Stimulated activated CD4-positive, alpha-beta T cell treated with anti-CD3 and anti-CD28 coated beads, Interleukin-4, amount 100 ng/mL, for 1 hour (primary cell): Measurements from ENCODE around the gene ITGB1.

Source experiments
- DNase-seq: peaks from one replicate; pipeline ENCODE4 v3.0.0-alpha.2; 2020

The ITGB1 gene

DNA sequence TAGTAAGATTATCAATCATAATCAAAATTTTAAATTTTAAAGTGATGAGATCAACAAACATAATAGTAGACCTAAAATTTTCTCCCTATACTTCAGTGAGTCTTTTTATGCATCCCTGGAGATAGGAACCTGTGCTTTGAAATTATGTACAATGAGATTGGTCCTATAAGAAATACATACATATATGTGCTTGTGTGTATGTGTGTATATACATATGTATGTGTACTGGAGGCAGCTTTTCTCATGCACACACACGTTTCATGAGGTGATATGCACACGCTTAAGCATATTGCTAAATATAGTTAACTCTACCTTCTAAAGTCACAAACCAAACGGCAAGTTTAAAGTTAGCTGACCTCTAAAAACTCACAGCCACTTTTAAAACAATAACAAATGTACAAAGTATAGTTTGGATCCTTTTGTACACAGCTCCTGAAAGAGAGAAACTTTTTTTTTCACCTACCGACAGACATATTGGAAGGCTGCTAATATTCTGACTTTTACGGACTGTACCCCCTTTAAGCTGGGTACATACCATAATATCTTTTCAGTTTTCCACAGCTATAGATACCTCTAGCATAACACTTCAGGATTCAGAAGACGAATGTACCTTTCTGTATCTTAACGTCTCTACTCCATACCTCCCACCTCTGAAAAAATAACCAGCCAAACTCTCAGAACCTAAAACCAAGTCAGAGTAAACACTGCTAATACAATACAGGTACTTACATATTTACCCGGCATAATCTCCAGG is 3.3 kb downstream of the ITGB1 start:
- no peak for DNase-seq

GRCh38 chr10:32954080-32954479 is 4.0 kb downstream of the ITGB1 start:
- DNase-seq = no peak

DNA sequence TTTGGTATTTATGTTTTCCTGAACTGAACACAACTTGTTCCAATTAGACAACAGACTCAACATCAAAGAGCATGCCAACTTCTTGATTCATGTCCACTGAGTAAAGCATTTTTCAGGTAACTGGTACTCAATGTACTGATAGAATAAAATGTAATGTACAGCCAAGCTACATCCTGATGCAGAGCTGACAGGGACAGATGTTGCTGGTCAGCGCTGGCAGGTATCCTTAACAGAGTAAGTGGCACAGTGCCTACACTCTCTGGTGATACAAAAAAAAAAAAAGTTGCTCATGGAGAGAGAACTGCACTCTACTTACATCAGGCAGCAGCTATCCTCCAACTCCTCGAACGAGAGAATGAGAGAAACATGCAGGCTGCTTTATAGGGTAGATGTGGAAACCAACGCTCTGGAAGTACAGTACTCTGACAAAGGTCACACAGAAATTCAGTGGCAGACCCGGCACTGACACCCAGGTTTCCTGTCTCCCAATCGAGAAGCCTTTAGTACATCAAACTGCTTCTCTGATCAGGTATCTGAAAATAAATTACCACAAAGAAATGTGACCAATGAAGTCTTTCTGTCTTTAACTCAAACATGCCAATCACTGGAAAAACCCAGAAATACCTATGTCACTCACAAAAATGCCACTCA is 4.6 kb downstream of the ITGB1 start:
- DNase-seq = no peak

DNA sequence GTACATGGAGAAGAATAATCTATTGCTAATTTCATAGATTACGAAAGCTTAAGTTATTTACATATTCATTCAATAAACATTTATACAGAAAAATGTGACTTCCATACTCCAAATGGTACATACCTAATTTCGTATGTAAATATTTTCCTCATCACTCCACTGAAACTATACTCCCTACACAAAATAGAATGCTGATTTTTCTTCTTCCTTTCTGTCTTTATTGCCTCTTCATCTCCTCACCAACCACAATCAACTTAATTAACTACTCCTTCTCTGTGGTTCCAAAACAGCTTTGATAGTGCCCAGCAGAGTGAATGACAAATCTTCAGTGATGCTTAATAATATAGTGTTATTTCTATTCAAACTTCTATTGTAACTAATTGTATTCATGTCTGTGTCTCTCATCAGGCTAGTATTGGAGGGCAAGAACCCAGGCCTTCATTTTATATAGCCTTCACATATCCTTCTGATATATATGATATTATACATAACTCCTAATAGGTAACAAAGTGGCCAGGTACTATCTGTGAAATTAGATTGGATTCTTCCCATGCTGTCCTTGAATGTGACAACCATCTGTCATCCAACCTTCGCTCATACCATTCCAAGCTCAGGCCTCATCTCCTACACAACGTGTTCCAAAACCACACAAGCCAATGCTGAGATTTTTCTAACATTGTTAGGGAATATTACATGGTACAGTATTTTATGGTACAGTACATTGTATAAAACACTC is 5.3 kb downstream of the ITGB1 start:
- DNase-seq = no peak

GRCh38 chr10:32952094-32952493 is 5.9 kb downstream of the ITGB1 start:
- DNase-seq = no peak

DNA sequence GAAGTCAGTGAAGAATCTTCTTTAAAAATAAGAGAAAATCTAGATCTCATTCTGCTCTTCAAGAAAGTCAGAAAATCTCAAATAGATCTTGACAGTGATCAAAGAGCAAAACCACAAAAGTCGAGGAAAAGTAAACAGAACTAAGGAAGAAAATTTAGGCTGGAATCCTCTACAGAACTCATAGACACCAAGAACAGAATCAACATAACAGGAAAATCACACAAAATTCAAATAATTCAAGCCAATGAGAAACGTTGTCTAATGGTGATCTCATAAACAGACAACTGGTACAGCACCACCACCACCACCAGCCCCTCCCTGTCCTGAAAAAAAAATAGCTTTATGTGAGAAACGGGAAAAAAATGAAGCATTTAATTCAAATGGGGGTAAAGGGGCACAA is 6.9 kb downstream of the ITGB1 start:
- no peak for DNase-seq

- DNase-seq = no peak
Measured at GRCh38 chr10:32950591-32951108, 7.4 kb downstream of the ITGB1 start.

DNA sequence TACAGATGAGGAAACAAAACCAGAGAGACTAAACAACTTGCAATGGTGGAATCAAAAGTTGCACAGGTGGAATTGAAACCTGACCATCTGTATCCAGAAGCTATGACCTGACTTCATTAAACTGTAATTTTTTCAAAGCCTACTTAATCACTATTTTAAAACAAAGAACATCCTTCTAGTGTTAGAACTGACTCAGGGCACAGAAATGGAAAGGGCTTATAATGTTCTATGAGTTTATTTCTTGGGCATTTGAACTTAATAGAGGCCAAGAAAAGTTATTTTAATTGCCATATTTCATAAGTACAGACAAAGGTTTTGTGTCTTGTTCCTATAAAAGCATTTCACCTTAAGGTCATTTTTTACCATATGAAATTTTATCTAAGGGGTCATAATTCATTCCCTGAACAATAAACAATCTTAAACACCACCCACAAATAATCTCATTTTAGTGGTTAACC is 8.8 kb downstream of the ITGB1 start:
- DNase-seq = no peak

DNA sequence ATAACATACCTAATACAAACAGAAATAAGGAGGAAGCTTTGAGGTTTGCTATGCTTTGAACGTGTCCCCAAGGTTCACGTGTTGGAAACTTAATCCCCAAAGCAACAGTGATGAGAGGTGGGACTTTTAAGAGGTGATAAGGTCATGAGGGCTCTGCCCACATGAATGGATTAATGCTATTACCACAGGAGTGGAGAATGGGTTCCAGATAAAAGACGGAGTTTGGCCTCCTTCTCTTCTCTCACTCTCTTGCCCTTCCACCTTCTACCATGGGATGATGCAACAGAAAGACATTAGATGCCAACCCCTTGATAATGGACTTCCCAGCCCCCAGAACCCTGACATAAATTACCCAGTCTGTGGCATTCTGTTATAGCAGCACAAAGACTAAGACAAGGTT is 9.6 kb downstream of the ITGB1 start:
- DNase-seq = no peak

GRCh38 chr10:32947586-32947985 is 10.4 kb downstream of the ITGB1 start:
- no peak for DNase-seq

GRCh38 chr10:32946108-32946507 is 11.9 kb downstream of the ITGB1 start:
- DNase-seq = no peak

DNA sequence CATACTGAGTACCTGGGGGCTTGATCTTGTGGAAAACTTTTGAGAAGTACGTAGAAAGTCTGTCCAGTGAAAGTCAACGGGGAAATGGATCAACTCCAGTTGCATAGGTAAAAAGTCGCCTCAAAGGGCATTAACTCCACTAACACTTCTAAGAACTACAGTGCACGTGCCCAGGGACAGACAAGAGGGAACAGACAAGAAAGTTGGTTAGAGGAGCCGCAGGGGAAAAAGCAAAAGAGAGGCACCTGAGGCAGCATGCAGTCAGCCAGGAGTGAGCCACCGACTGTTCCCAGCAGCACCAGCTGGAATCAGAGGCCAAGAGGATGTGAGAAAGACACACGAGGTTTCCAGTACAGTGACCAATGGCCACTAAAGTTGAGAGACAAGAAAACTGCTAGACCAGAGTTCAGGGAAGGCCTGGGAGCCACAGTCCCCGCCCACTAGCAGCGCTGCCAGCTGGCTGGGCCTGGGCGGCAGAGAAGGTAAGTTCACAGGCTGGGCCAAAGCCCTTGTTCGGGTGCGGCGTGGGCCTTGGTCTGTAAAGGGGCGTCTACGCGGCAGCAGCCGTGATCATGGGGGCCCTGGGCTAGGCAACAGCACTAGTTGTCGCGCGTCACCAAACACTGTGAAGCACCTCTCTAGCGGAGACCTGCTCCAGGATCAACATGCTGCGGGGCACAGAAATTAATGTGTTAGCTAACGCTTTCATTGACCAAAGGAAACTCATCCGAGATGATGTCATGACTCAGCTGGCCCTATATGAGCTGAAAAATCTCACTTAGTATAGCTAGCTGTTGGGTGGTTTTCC is 14.0 kb downstream of the ITGB1 start:
- no peak for DNase-seq

DNA sequence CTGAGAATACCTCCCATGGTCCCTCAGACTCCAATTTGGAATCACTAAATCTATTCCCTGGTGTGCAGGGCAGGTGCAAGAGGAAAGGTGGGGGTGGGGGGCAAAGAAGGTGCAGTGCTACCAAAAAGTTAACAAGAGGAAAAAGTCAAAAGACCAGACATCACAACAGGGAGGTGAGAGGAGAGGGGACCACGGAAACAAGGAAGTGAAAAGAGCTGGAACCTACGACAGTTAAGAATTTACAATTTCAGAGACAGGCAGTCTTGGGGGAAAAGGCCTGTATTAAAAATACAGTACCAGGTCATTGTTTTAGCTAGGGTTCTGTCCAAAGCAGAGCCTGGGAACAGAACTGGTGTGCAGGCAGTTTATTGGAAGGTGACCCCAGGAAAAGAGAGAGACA is 14.6 kb downstream of the ITGB1 start:
- DNase-seq = no peak

- DNase-seq = no peak
Measured at GRCh38 chr10:32942081-32942480, 15.9 kb downstream of the ITGB1 start.

- DNase-seq = no peak
Measured at GRCh38 chr10:32941357-32941756, 16.7 kb downstream of the ITGB1 start.

- DNase-seq = no peak
Measured at GRCh38 chr10:32940321-32941301, 17.4 kb downstream of the ITGB1 start.

- no peak for DNase-seq
Measured at GRCh38 chr10:32939296-32940111, 18.5 kb downstream of the ITGB1 start.

- no peak for DNase-seq
Measured at GRCh38 chr10:32938554-32939061, 19.4 kb downstream of the ITGB1 start.

GRCh38 chr10:32937911-32938424 is 20.1 kb downstream of the ITGB1 start:
- no peak for DNase-seq

DNA sequence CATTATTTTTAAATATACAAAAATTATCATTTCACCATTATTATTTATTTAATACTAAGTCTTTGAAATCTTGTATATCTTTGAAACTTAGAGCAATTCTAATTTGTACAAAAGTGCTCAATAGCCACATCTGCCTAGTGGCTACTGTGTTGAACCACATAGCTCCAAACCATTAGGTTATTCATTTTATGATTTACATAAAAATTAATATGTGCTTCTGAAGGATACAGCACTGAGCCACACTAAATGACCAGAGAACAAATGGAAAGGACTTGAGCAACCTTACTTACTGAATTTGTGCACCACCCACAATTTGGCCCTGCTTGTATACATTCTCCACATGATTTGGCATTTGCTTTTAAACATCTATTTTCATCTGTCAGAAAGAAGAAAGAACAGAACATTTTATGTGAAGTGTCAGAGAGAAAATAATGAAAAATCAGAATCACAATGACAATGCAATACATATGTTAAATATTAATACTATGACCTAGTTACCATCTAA is 25.8 kb downstream of the ITGB1 start:
- no peak for DNase-seq
